Stimulated activated CD4-positive, alpha-beta T cell treated with anti-CD3 and anti-CD28 coated beads, Interleukin-1b, Interleukin-23, amount 100 ng/mL, for 4 hours (primary cell): ENCODE data around the gene DENND2D.
A peak's percentile ranks its signal among the peaks of the same experiment; 100 is the strongest.

Source experiments
- DNase-seq, 2 donors: peaks; one replicate each; pipeline ENCODE4 v3.0.0-alpha.2; 2020; ENCODE audit warnings: low read depth in 2 of 2

Gene DENND2D, protein sequence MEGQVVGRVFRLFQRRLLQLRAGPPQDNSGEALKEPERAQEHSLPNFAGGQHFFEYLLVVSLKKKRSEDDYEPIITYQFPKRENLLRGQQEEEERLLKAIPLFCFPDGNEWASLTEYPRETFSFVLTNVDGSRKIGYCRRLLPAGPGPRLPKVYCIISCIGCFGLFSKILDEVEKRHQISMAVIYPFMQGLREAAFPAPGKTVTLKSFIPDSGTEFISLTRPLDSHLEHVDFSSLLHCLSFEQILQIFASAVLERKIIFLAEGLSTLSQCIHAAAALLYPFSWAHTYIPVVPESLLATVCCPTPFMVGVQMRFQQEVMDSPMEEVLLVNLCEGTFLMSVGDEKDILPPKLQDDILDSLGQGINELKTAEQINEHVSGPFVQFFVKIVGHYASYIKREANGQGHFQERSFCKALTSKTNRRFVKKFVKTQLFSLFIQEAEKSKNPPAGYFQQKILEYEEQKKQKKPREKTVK

DNA sequence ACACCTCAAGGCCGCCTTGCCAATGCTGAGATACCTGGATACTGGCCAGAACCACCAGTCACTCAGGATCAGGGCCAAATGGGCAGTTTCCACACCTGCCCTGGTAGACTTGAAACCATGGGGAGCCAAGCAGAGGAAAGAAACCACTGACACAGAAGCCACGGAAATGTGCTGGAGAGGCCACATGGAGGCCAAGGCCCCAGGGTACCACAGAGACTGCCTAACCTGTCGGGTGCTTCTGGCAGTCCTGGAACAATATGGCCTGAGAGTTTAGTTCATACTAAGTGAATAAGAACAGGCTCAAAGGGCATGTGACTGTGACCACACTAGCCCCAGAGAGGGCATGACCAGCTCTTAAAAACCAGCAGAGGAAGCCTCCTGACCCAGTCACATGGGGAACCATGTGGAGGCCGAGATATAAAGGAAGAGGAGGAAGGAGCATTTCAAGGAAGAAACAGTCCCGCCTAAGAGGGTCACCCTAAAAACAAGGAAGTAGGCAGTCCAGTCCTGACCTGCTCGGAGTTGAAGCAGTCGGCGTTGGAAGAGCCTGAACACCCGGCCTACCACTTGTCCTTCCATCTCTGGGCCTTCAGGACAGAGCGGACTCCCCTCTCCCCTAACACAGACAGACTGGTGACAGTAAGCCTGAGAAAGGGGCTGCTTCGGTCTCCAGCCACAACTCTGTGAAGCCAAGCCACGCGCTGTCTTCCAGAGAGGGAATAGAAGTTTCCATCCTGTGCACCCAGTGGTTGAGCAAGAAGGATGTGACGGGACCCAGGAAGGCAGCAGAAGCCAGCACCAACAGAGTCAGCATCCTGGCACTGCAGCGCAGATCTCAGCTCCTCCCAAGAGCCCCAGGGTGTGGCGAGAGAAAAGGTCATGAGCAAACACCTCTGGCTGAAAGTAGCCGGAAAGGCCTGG, at the start of gene DENND2D:
TSS of gene DENND2D (minus strand) at position 766 of the 921 bp plus-strand sequence. CDS start at position 579, 187 bp downstream.
- peak in 1 of 2 donors; percentile 58 for DNase-seq

DNA sequence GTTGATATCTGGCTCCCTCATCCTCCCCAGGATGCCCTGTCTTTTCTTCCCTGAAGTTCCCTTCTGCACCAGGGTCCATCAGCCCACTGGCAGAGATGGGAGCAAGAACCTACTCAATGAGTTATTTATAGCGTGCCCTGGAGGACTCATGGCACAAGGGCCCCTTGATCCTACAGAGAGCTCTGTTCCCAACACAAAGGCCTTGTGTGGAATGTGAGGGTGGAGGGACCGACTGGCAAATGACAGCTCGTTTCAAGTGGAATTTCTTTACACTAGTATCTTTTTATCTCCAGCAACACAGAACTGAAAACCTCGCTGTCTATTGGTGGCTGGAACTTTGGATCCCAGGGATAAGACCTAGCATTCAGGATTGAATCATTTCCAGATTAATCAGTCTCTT, 49.5 kb upstream of the DENND2D start:
- no peak for DNase-seq

DNA sequence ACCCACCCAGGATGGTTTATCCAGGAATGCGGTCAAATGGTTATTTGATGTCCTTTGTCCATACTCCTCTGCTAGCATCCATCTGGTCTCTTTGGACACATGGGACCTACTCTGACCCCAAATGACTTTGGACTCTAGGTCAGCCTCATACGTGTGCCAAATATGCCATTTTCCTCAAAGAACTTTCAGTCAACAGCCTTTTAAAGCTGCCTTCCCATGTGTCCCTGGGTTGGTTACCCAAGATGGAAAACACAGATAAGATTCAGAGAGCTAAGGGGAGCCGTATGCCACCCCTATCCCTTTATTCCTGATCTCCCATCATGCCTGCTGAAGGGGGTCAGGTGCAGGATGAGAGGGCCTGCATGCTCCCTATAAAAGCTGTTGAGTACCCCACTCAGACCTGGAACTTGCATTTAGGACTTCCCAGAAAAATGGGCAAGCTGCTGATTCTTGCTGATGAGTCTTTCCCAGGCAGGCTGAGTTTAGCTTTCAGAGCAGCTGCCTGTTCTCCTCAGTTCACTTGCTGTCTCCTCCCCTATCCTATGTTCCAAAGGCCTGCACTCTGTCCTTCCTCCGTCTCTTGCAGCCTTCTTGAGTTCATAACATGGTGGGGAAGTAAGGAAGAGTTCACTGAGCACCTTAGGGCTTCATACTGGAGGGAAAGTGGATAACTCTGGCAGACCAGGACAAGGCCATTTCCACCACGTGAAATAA, 46.8 kb upstream of the DENND2D start:
- no peak for DNase-seq

DNA sequence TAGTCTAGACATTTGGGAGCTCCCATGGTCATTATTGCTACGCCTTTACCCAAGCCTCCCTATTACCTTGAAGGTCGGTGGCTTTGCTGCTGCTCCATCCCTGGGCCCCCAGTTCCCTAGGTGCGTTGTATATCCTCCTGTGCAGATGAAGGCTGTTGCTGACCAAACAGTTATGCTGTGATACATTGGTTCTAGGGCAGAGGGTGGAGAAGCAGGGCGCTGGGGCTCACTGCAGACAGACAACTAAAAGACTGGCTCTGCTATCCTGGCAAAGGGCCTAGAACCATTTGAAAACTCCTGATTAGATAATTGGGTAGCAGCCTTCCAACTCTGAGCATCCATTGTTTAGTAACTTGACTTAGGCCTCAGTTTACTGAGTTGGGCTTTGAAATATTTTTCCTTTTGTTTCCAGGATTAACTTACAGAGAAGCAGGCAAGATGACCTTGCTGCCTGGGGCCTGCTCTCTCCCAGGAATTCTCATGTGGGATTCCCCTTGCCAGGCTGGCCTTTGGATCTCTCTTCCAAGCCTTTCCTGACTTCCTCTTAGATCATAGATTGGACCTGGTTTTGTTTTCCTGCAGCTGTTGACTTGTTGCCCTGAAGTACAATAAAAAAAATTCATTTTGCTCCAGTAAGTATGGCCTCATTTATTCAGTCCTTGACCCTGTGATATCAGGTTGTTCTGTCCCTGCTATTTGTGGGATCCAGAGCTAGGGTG, 42.5 kb upstream of the DENND2D start:
- DNase-seq = no peak

DNA sequence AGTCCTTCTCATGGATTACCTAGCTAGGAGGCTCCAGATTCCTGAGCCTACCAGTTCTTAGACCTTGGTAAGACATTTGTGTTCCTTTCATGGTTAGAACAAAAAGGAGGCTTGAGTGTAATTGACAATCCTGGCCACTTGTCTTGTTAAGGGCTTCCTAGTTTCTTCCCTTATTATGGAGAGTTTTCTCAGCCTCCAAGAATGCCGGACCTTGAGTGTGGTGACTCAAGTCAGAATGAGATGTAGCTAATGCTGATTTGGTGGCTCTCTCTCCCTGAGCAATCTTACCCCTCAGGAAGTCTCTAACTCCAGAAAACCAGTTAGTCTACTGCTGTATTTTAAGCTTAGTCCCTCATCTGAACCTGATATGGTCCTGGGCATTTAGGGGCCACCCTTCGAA, 41.4 kb upstream of the DENND2D start:
- DNase-seq = no peak

DNA sequence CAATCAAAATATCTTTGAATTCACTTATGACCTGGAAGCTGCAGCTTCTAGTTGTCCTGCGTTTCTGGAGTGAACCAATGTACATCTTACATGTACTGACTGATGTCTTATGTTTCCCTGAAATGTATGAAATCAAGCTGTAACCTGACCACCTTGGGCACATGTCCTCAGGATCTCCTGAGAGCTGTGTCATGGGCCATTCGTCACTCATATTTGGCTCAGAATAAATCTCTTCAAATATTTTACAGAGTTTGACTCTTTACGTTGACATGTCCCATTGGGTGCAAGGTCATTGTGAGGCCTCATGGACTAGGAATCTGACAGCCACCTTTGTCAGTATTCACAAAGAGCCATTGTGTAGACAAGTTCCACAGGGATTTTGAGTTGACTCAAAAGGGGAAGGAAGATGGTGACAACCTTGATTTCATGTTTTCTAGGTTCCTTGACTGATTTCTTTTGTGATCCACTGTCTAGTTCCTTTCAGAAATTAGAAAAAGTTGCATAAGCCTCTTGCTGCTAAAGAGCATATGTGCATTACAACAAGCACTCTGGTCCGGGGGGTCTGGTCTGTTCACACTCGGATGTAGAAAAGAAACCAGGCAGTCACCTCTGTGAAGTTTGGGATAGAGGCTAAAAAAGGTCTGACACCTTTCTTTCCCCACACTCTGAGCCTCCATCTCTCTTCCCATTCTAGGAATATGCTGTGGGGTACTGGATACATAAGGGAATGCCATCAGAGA, 37.8 kb upstream of the DENND2D start:
- no peak for DNase-seq

DNA sequence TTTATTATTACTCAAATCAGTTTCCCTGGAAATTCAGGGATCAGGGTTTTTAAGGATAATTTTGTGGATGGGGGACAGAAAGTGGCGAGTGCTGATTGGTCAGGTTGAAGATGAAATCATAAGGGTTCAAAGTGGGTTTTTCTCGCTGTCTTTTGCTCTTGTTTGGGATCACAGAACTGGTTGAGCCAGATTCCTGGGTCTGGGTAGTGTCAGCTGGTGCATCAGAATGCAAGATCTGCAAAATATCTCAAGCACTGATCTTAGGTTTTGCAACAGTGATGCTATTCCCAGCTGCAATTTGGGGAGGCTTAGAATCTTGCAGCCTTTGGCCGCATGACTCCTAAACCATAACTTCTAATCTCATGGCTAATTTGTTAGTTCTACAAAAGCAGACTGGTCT, 36.4 kb upstream of the DENND2D start:
- DNase-seq = no peak

DNA sequence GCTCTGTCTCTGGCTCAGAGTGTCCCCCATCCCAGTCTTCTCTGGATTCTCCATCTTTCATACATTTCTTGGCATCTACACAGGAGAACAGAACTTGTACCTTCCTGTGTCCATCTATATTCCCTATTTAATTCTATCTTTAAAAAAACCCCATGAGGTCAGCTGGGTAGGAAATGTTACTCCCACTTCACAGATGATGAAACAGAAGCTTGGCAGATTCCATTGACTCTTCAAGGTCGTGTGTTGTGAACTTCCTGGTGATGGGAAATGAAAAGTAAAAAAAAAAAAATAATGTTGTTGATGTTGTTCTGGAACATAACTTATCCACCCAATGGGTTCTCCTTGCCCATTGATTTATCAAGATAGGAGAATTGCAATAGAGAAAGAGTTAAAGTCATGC, 35.9 kb upstream of the DENND2D start:
- DNase-seq = no peak

DNA sequence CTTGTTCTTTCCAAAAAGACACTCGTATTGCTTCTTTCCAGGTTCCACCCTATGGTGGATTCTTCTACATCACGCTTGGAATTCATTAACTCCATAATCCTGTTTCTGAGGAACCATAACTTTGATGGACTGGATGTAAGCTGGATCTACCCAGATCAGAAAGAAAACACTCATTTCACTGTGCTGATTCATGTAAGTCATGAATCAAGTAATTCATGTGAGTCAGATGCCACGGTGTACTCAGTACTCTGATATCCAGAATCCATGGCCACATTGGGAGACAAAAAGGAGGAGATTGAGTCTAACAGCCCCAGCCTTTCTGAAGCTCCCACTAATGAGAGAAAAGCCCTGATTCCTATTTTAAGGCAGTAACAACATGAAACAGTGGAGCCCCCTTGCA, 34.4 kb upstream of the DENND2D start:
- no peak for DNase-seq

DNA sequence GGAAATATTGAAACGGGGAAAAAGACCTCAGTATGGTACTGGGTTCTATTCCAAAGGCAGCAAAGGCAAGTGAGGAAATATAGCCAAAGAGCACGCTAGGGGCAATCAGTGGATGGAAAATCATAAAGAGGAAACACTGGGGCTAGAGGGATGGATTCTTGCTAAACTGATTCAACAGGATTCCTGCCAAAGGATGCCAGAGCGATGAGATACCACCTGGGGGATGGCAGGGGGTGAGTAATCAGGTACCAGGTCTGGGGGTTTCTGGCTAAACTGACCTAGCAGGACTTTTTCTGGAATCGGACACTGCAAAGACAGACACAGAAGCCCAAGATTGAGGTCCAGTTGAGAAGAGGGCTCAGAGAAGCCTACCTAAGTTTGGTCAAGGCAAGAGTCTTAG, 33.8 kb upstream of the DENND2D start:
- DNase-seq = no peak

DNA sequence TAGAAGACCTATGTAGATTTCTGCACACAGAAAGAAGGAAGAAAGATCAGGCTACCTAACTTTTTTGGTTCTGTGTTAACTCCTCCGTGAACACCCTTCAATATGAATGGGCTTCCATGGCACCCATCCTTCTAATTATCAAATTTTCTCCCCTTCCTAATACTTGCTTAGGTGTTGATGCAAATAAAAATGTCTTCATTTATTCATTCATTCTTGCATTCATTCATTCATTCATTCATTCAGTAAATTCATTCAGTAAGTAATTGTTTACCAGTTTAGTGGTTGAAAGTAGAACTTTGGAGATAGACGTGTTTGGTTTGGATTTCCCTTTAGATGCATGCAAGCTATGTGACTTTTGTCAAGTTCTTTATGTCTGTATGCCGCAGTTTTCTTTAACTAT, 31.7 kb upstream of the DENND2D start:
- DNase-seq = no peak

DNA sequence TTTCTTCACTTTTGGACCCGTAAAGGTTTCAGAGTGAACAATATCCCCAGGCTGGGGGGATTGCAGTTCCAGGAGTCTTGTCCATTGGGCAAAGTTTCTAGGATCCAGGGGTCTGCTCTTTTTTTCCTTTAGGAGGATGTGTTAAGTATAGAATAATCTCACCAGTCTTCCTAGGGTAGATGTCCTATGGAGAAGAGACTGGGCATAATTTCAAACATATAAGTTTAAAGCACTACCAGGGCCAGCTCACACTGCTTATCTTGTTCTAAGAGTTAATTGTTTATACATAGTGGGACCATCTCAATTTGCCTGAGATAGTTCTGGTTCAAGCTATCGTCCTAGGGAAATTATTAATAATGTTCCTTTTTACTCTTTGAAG, 28.3 kb upstream of the DENND2D start:
- DNase-seq = no peak

DNA sequence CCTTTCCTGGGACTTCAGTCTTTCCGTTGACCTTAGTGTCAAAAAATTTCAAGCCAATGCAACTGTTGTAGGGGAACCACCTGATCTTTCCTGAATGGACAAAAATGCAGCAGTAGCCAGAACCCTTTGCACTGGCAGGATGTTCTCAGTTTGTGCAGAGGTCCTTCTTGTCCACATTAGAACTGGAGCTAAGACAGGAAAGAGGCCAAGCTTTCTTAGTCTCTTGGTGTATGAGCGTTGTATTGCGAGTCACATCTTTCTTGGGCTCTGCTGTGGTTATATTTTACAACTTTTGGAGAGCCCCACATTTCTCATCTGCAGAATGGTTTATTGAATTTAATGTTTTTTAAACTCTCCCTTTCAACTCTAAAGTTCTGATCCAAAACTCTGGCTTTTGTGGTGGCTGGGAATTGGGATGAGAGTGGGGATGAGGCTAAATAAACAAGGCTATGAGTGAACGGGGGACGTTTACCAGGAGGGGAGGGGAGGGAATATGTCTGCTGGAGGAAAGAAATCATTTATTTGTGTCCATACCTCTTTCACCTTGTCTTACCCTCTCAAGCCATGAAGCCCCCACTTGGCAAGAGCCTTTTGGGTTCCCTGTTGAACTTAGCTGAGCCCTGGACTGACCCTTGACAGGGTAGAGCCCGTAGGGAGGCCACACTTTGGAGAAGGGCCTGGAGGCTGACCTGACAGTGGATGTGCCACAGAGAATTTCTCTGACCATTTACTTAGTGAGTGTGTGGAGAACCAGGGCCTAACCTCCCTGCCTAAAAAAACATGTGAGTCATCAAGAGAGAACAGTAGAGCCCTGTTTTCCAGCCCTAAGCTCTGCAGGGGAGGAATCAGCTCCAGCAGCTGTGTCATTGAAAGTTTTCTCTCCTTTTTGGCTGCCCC, 27.7 kb upstream of the DENND2D start:
- no peak for DNase-seq

DNA sequence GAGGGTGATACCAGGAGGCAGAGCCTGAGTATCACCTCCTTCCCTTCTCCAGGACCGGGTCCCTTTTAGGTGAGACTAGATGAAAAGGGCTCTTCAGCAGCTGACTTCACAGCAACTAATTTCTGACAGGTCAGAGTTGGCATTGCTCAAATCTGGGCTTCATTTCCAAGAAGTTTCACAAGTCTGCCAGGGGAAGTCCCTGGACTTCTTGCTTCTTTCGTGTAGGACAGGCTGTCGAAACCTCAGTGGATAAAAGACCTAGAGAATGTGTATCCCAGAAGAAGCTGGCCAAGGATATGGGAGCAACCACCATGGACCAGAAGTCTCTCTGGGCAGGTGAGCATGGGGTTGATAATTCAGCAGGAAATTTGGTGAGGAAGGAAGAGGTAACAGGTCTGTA, 27.0 kb upstream of the DENND2D start, which contains the start of gene CHI3L2:
TSS of gene CHI3L2 (plus strand) at position 280 of the 400 bp plus-strand sequence. CDS start at position 297, 17 bp downstream.
- DNase-seq = no peak

DNA sequence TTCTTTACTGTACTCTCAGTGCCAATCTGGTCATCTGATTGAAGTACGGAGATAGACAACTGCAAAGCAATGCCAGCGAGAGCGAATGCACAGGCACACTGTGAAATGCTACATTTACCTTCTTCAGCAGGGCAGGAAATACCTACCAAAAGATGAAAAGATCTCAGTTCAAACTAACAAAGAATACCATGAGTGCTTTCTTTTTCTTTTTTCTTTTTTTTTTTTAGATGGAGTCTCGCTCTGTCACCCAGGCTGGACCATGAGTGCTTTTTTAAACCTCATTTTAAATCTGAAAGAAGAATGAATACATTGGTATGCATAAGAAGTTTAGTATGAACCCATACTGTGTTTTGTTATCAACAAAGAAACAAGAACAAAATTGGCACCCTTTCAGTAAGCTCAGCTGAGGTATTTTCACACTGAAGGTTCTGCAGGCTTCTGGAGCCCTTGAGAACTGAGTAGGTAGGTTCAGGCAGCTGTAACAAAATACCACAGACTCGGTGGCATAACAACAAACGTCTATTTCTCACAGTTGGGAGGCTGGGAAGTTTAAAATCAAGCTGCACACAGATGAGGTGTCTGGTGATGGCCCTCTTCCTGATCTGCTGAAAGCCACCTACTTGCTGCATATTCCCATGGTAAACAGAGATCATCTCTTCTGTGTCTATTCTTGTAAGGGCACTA, 25.4 kb upstream of the DENND2D start:
- no peak for DNase-seq

DNA sequence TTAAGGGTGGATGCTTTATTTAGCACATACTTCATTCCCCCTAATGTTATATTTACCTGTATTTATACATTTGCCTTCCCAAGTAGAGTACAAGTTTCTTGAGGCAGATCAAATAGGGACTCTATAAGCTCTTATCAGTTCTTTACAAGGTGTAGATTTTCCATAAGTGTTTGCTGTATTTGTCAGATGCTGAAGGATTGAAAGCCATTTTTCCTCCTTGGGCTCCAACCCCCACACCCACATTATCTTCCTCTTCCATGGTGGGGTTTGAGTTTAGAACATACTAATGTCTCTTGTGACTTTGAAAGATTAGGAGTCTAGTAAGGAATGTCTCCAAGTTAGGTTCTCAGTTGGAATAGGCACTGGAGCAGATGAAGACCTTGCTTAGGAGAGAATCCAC, 24.6 kb upstream of the DENND2D start:
- no peak for DNase-seq

DNA sequence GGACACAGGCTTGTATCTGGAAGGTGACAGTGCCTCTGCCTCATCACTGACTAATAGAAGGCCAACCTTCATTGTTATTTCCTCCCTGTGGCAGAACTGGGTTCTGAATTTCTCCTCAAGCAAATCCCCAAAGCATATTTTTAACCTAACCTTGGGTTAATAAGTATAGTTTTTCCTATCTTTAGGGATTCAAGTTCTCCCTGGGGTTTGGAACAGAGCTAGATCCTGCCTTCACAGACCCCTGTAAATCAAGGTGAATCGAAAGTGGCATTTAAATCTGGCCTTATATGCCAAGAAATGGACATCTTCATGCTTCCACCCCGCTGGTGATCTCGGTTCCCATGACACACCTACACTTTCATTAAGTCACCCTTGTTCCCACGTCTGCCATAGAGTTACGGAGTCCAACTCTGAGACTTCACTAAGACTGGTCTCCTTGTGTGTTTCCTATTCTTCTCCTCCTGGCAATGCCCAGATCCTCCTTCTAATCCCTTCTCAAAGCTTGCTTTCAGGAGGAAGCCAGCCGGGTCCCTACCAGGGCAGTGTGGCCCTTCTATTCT, 22.8 kb upstream of the DENND2D start:
- DNase-seq = no peak

DNA sequence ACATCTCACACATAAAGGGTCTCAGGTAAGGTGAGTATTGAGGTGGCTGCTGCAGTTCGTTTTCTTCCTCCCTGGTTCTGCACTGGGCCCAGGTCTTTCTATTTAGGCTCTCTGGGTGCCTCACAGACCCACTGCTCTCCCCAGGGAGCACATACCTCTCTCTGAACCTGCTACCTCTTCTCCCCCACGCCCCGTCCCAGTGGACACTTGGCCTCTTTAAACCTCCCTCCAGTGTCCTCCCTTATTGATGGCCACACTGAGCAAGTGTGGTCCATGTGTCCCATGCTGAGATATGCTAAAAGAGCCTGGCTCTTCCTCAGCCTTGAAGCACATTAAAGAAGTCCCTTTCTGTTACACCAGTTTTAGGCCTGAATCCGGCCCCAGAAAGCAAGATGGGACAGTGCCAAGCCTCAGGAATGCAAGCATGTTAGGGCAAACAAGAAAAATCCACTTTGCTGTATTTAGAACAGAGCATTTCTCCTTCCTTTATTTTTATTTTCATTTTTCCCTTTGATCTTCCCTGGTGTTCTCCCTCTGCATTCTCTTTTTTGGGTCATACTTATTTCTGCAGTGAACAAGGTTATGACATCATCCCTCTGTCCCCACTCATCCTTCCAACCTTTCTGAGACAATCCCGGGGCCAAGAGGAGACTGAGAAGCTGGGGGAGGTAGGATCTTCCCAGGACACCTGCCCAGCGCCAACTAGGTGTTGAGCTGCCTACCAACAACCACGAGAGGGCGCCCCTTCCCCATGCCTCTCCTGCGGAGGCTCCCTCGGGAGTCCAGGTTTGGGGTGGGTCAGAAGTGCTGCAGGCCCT, 22.1 kb upstream of the DENND2D start:
- peak; percentile 67 to 72 for DNase-seq
